GM12878 (cell line): ENCODE data around the gene CNIH2. TPM values are rescaled to one million over a fixed set of nuclear protein-coding genes. Genes with fewer than 3 reads are reported as not detected.

ENCODE experiments used
- ATAC-seq: fragments of 200-7000 bp; cut with Tn5 transposase; 3 replicates; pipeline ENCODE4 v1.9.1; 2020; ENCODE audit warnings: mild to moderate bottlenecking, moderate library complexity
- BruUV-seq: library from RNA; stranded (reverse); fragments of 400-500 nt; replicated peaks from 2 replicates; lab custom pipeline; 2021; lab: Mats Ljungman, UMichigan
- CTCF ChIA-PET: fragments of 300-600 bp; sonication (Branson Sonifier 250); formaldehyde crosslinking; extraction: SDS; loops from one replicate; lab custom pipeline; 2021; ENCODE audit warnings: inconsistent platforms; lab: Yijun Ruan, JAX
- POLR2A ChIA-PET: fragments of 350-600 bp; formaldehyde crosslinking; extraction: SDS; loops from one replicate; lab custom pipeline; 2021; ENCODE audit warnings: inconsistent platforms; lab: Charles Lee
- RAD21 ChIA-PET: fragments of 300-600 bp; sonication (Branson Sonifier 250); formaldehyde crosslinking; loops from one replicate; lab custom pipeline; 2023; ENCODE audit warnings: antibody characterized with exemption; ENCODE audit not compliant: unreplicated experiment; lab: Charles Lee
- SMC1A ChIA-PET: fragments of 300-600 bp; sonication (Branson Sonifier 250); formaldehyde crosslinking; loops from one replicate; lab custom pipeline; 2023; ENCODE audit not compliant: unreplicated experiment, uncharacterized antibody; lab: Charles Lee
- DNase-seq: peaks from one replicate; pipeline ENCODE4 v3.0.0-alpha.2; 2011; ENCODE audit warnings: low read depth, low spot score
- FAIRE-seq: peaks from 3 replicates; lab custom pipeline; 2011; peaks lifted over from hg19 to GRCh38; lab: Jason Lieb, UNC
- H2AFZ ChIP-seq: 2 replicates; pipeline ENCODE4 v1.6.0; 2011; ENCODE audit warnings: low read depth, low read length, control low read depth; ENCODE audit not compliant: control insufficient read depth
- H3K27ac ChIP-seq: 2 replicates; pipeline ENCODE4 v1.5.1; 2011; ENCODE audit warnings: control low read depth; ENCODE audit not compliant: control insufficient read depth, insufficient read depth
- H3K27me3 ChIP-seq, 2 experiments: replicated peaks in 1 of 2; 2 replicates each; pipeline versions ENCODE4 v1.6.0 to v1.6.1; 2011; ENCODE audit warnings: low read length in 1 of 2; ENCODE audit not compliant: control insufficient read depth in 2 of 2, insufficient read depth in 2 of 2
- H3K36me3 ChIP-seq, 2 experiments: 2 replicates each; pipeline ENCODE4 v1.5.1; 2011; ENCODE audit warnings: low read length in 1 of 2; ENCODE audit not compliant: control insufficient read depth in 2 of 2, insufficient read depth in 2 of 2
- H3K4me1 ChIP-seq: 2 replicates; pipeline ENCODE4 v1.6.1; 2011; ENCODE audit warnings: mild to moderate bottlenecking, low read length, moderate library complexity, mixed read lengths; ENCODE audit not compliant: control insufficient read depth, insufficient read depth
- H3K4me2 ChIP-seq: 2 replicates; pipeline ENCODE4 v1.6.0; 2011; ENCODE audit warnings: control low read depth; ENCODE audit not compliant: control insufficient read depth, insufficient read depth
- H3K4me3 ChIP-seq: fragments of 200-600 bp; sonication (generic); 2 replicates; pipeline ENCODE4 v1.5.1; 2016
- H3K79me2 ChIP-seq: 2 replicates; pipeline ENCODE4 v1.6.0; 2011; ENCODE audit warnings: low read length; ENCODE audit not compliant: control insufficient read depth, insufficient read depth
- H3K9ac ChIP-seq: 2 replicates; pipeline ENCODE4 v1.8.0; 2011; ENCODE audit warnings: low read length, control low read depth, mixed read lengths; ENCODE audit not compliant: control insufficient read depth, insufficient read depth
- H3K9me3 ChIP-seq: replicated peaks from 3 replicates; pipeline ENCODE4 v1.5.1; 2011; ENCODE audit warnings: mild to moderate bottlenecking, low read length; ENCODE audit not compliant: control insufficient read depth, insufficient read depth
- H4K20me1 ChIP-seq: 2 replicates; pipeline ENCODE4 v1.6.0; 2011; ENCODE audit not compliant: control insufficient read depth, insufficient read depth
- BHLHE40 ChIP-seq, 2 experiments: fragments of 450-650 bp in 1 of 2; IDR thresholded peaks; 2 replicates each; pipeline ENCODE4 v1.6.1; 2011 to 2017; ENCODE audit warnings: low read depth in 2 of 2, borderline replicate concordance in 1 of 2, improper control_type of control experiment in 1 of 2, low read length in 1 of 2, mild to moderate bottlenecking in 1 of 2
- ELK1 ChIP-seq: IDR thresholded peaks from 2 replicates; pipeline ENCODE4 v1.6.1; 2012; ENCODE audit warnings: low read depth, low read length, improper control_type of control experiment
- GATAD2B ChIP-seq: fragments of 450-650 bp; conservative IDR thresholded peaks from 2 replicates; pipeline ENCODE4 v1.6.1; 2017; ENCODE audit warnings: low read depth, mild to moderate bottlenecking, moderate library complexity
- KDM1A ChIP-seq: fragments of 200-600 bp; sonication (generic); IDR thresholded peaks from 2 replicates; pipeline ENCODE4 v1.6.1; 2016; ENCODE audit warnings: borderline replicate concordance
- MEF2A ChIP-seq: IDR thresholded peaks from 2 replicates; pipeline ENCODE4 v1.6.1; 2011; ENCODE audit warnings: low read depth, mild to moderate bottlenecking, low read length, moderate library complexity; ENCODE audit not compliant: insufficient read depth
- MLLT1 ChIP-seq: fragments of 450-650 bp; IDR thresholded peaks from 2 replicates; pipeline ENCODE4 v1.6.1; 2016; ENCODE audit warnings: mild to moderate bottlenecking
- RFX5 ChIP-seq: IDR thresholded peaks from 2 replicates; pipeline ENCODE4 v1.6.1; 2011; ENCODE audit warnings: low read depth, low read length, improper control_type of control experiment
- SMARCA5 ChIP-seq: fragments of 450-650 bp; IDR thresholded peaks from 2 replicates; pipeline ENCODE4 v1.6.1; 2017; ENCODE audit warnings: mild to moderate bottlenecking
- SPI1 ChIP-seq: IDR thresholded peaks from 2 replicates; pipeline ENCODE4 v1.6.1; 2011; ENCODE audit warnings: low read depth, mild to moderate bottlenecking, low read length, moderate library complexity, borderline replicate concordance; ENCODE audit not compliant: insufficient read depth
- SRF ChIP-seq, 2 experiments: IDR thresholded peaks; 2 replicates each; pipeline ENCODE4 v1.6.1; 2011; ENCODE audit warnings: low read depth in 2 of 2, low read length in 2 of 2, mild to moderate bottlenecking in 1 of 2, moderate library complexity in 1 of 2
- SUPT20H ChIP-seq: IDR thresholded peaks from 2 replicates; pipeline ENCODE4 v1.6.1; 2011; ENCODE audit warnings: low read depth, mild to moderate bottlenecking, low read length, moderate library complexity, borderline replicate concordance; ENCODE audit not compliant: control insufficient read depth
- TCF12 ChIP-seq: IDR thresholded peaks from 2 replicates; pipeline ENCODE4 v1.6.1; 2011; ENCODE audit warnings: low read depth, mild to moderate bottlenecking, low read length
- ZBTB4 ChIP-seq: fragments of 450-650 bp; formaldehyde crosslinking; IDR thresholded peaks from 2 replicates; pipeline ENCODE4 v1.4.0; 2022; ENCODE audit warnings: mild to moderate bottlenecking, moderate library complexity
- WGBS: methylation state at CpG from one replicate; pipeline ENCODE4 v1.1.6; 2016; ENCODE audit warnings: low lambda C conversion rate; ENCODE audit not compliant: insufficient replicate concordance, insufficient coverage; ENCODE audit errors: missing lambda C conversion rate; 5-methylcytosine and 5-hydroxymethylcytosine counted together
- in situ Hi-C: fragments of 300-500 bp; cut with MboI; formaldehyde crosslinking; loops from 9 replicates; pipeline ENCODE4 v1.14.3; 2018; ENCODE audit warnings: mixed read lengths
- intact Hi-C: fragments of 100-400 bp; cut with micrococcal nuclease; formaldehyde crosslinking; loops from one replicate; pipeline ENCODE4 v1.14.2; 2022; ENCODE audit not compliant: unreplicated experiment
- polyA plus RNA-seq, 11 experiments: library from polyadenylated mRNA; depleted of rRNA in 4 of 11; unstranded in 6 of 11; stranded (reverse) in 5 of 11; fragments of >200 nt; fragmentation: Nextera tagmentation in 4 of 11; fragmentation: Illumina TruSeq in 1 of 11; extraction: Ambion mirVana in 4 of 11; extraction: Trizol in 1 of 11; gene quantifications; 1 replicate in 1 of 11; 2 replicates in 10 of 11; pipeline versions ENCODE4 v1.2.1 to v1.2.3, GENCODE V29; 2011 to 2016; ENCODE audit warnings: inconsistent platforms in 2 of 11, missing spikeins in 2 of 11, low read depth in 1 of 11
- total RNA-seq, 4 experiments: library from RNA; depleted of rRNA in 3 of 4; stranded (reverse); fragments of >200 nt in 3 of 4; fragmentation: Illumina TruSeq in 1 of 4; extraction: Trizol in 1 of 4; gene quantifications; 2 replicates each; pipeline versions ENCODE4 v1.2.1 to v1.2.3, GENCODE V29; 2013 to 2021

Gene CNIH2
- total and polyA plus RNA-seq, 10 of the 15 experiments (the other 5 are each of a cell fraction or from before 2014, with no cell fraction given), result 0.07 to 1.3 (median 0.68) TPM; not detected in 2

- TF ChIP-seq ZBTB4 (no peak), SUPT20H (no peak), KDM1A (no peak), SMARCA5 (no peak), SPI1 (no peak), RFX5 (no peak), GATAD2B (no peak), ELK1 (no peak)
Measured at GRCh38 chr11:66324664-66325063, 46.7 kb downstream of the CNIH2 start (continued).

GRCh38 chr11:66325263-66325671 lies 47.3 kb downstream of the CNIH2 start:
- H3K4me2 ChIP-seq, result no peak overlapping the region
- H3K4me3 ChIP-seq, result no peak overlapping the region
- no peak overlapping the region for H2AFZ ChIP-seq
- peaks cover 10% of the 10 kb centered on the region; the same call in 1 of the 2 replicates for H3K4me1 ChIP-seq
- no peak for TF ChIP-seq MEF2A
- peak in 1 of 2 experiments; percentile 54; a peak in 1 of 4 replicates for TF ChIP-seq BHLHE40 (IDR thresholded peaks at IDR 0.05; ENCODE audit: borderline replicate concordance in 1 of 2, low read depth in 2 of 2, low read length in 1 of 2)
- TF ChIP-seq MLLT1, result no peak
- TF ChIP-seq SRF (IDR thresholded peaks at IDR 0.05; ENCODE audit: low read depth in 2 of 2, low read length in 2 of 2), result no peak
- TF ChIP-seq TCF12, result peak; percentile 87
- H3K79me2 ChIP-seq, result no peaks in the 10 kb centered on the region
- no TSS peak for BruUV-seq
- no peak overlapping the region for H3K9ac ChIP-seq
- no peaks in the 10 kb centered on the region; a peak in 1 of 4 replicates for H3K27me3 ChIP-seq
- ChIA-PET RAD21 (interaction anchor here (0.6 to 1.0 kb wide), 2 partner anchors 10 to 14 kb away, joined by 3 read pairs; no protein-coding TSS in a partner anchor), SMC1A (interaction anchor here (3.4 kb wide), 1 partner anchor 13 kb away, joined by 12 read pairs; no protein-coding TSS in a partner anchor), CTCF (interaction anchor here (3.8 kb wide), 1 partner anchor 13 kb away, joined by 34 read pairs; no protein-coding TSS in a partner anchor), POLR2A (no interaction called here)
- no peak for FAIRE-seq
- 50% methylated on average over 8 of the region's 8 CpGs for WGBS
- in situ Hi-C loops (no loop called here), intact Hi-C loops (no loop called here)
- ATAC-seq, result no peak
- H3K27ac ChIP-seq, result no peak overlapping the region
- H3K9me3 ChIP-seq, result no peaks in the 10 kb centered on the region; the same call in 2 of the 3 replicates
- no peaks in the 10 kb centered on the region for H4K20me1 ChIP-seq
- H3K36me3 ChIP-seq, result no peaks in the 10 kb centered on the region
- no peak for DNase-seq
